Measurements from ENCODE around the gene GDF10. TPM values are rescaled to one million over a fixed set of nuclear protein-coding genes. Genes with fewer than 3 reads are reported as not detected.

GDF10 gene
- total and polyA plus RNA-seq, 2 of the 8 experiments (the other 6 are each of a cell fraction or from before 2014, with no cell fraction given), result 0.19 to 0.32 TPM

- no peak overlapping the region for H2AFZ ChIP-seq (ENCODE audit: low read length)
- 90% methylated on average over 5 of the region's 5 CpGs; no CpG with 5 or more reads in 1 of the 2 experiments for WGBS, 2 experiments (ENCODE audit: extremely low coverage in 1 of 2, insufficient coverage in 1 of 2, insufficient read length in 1 of 2, insufficient replicate concordance in 2 of 2, low coverage in 1 of 2, low lambda C conversion rate in 2 of 2, missing lambda C conversion rate in 1 of 2)
These were observed 5.5 kb upstream of the GDF10 start for GRCh38 chr10:47294501-47294900.

More at GRCh38 chr10:47294501-47294900, 5.5 kb upstream of the GDF10 start:
- H2AK5ac ChIP-seq (ENCODE audit: low read depth, low read length), result no peak overlapping the region
- DNase-seq (ENCODE audit: low read depth in 1 of 2, low spot score in 2 of 2) (no peak), FAIRE-seq (no peak)
- no peak overlapping the region for H2BK120ac ChIP-seq (replicated peaks; ENCODE audit: low read depth, low read length)
- H2BK20ac ChIP-seq (ENCODE audit: low read length), result no peak overlapping the region
- no peak overlapping the region for H3K18ac ChIP-seq (ENCODE audit: extremely low read depth, low read length)
- H3K9me3 ChIP-seq (ENCODE audit: insufficient read depth in 2 of 2, low read depth in 1 of 2, low read length in 1 of 2), result no peaks in the 10 kb centered on the region
- no peaks in the 10 kb centered on the region for H3K4me1 ChIP-seq (replicated peaks in 1 of 4; ENCODE audit: control insufficient read depth in 3 of 4, insufficient read depth in 4 of 4, low read length in 3 of 4)
- no peaks in the 10 kb centered on the region for H3K79me2 ChIP-seq (ENCODE audit: control insufficient read depth in 1 of 2, insufficient read depth in 2 of 2, low read length in 2 of 2)
- H2BK12ac ChIP-seq (ENCODE audit: low read depth, low read length), result no peak overlapping the region
- H3K9ac ChIP-seq (replicated peaks in 1 of 4; ENCODE audit: extremely low read depth in 1 of 4, low read depth in 3 of 4, low read length in 3 of 4), result no peak overlapping the region
- H3K23me2 ChIP-seq (ENCODE audit: low read depth, low read length), result no peaks in the 10 kb centered on the region
- no peak overlapping the region for H3K23ac ChIP-seq (ENCODE audit: insufficient read length)
- no peak overlapping the region for H3K4me2 ChIP-seq (ENCODE audit: insufficient read depth in 1 of 2, low read depth in 2 of 2, low read length in 2 of 2)
- H3K4me3 ChIP-seq (ENCODE audit: extremely low read depth in 1 of 4, insufficient read depth in 2 of 4, low read depth in 3 of 4, low read length in 4 of 4), result no peak overlapping the region
- no peaks in the 10 kb centered on the region for H3K36me3 ChIP-seq (ENCODE audit: control insufficient read depth in 2 of 4, insufficient read depth in 4 of 4, low read length in 3 of 4)
- no peak overlapping the region for H3K27ac ChIP-seq (ENCODE audit: low read depth, low read length)
- H3K4ac ChIP-seq (replicated peaks; ENCODE audit: insufficient read length, low read depth, low read length), result no peak overlapping the region
- peaks cover 0 to 10% (median 6%) of the 10 kb centered on the region in 4 experiments; a peak in 6 of 7 replicates for H3K27me3 ChIP-seq (replicated peaks in 1 of 4; ENCODE audit: control insufficient read depth in 3 of 4, extremely low read depth in 1 of 4, insufficient read depth in 3 of 4, low read length in 3 of 4)
- H4K20me1 ChIP-seq (replicated peaks in 1 of 2; ENCODE audit: control insufficient read depth in 1 of 2, insufficient read depth in 2 of 2, low read length in 2 of 2), result no peaks in the 10 kb centered on the region
- ChIA-PET CTCF (ENCODE audit: partially characterized antibody) (interaction anchor here (1.5 to 2.4 kb wide), 2 partner anchors 246 to 269 kb away, joined by 9 read pairs; no protein-coding TSS in a partner anchor), POLR2A (ENCODE audit: partially characterized antibody) (no interaction called here)
- no peak overlapping the region for H3K56ac ChIP-seq (replicated peaks; ENCODE audit: insufficient read length, low read depth, low read length)
- H2BK15ac ChIP-seq (ENCODE audit: low read length), result no peak overlapping the region
- H3K79me1 ChIP-seq (ENCODE audit: low read depth, low read length), result no peaks in the 10 kb centered on the region
- H3K14ac ChIP-seq (ENCODE audit: insufficient read length), result no peak overlapping the region
- no peak overlapping the region for H2BK5ac ChIP-seq (ENCODE audit: low read depth, low read length)
- H4K8ac ChIP-seq (ENCODE audit: extremely low read depth, insufficient read depth, low read length), result no peak overlapping the region
- no peak overlapping the region for H4K5ac ChIP-seq (ENCODE audit: insufficient read length, low read depth, low read length)
- TF ChIP-seq SIRT6 (IDR thresholded peaks at IDR 0.05; ENCODE audit: low read length), result no peak
- no peak for TF ChIP-seq CTBP2 (IDR thresholded peaks at IDR 0.05; ENCODE audit: borderline replicate concordance, insufficient read depth, insufficient read length, low read length)
- no peak for TF ChIP-seq TCF12 (IDR thresholded peaks at IDR 0.05; ENCODE audit: low read depth, low read length)
- no peak for TF ChIP-seq RBBP5 (IDR thresholded peaks at IDR 0.05; ENCODE audit: borderline replicate concordance, low read depth, low read length)
- TF ChIP-seq, protein P1, sequence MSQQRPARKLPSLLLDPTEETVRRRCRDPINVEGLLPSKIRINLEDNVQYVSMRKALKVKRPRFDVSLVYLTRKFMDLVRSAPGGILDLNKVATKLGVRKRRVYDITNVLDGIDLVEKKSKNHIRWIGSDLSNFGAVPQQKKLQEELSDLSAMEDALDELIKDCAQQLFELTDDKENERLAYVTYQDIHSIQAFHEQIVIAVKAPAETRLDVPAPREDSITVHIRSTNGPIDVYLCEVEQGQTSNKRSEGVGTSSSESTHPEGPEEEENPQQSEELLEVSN (IDR thresholded peaks at IDR 0.05), result no peak
- no peak for TF ChIP-seq YY1 (IDR thresholded peaks at IDR 0.05; ENCODE audit: low read depth, low read length)
- TF ChIP-seq NRF1 (IDR thresholded peaks at IDR 0.05; ENCODE audit: low read depth, low read length), result no peak
- TF ChIP-seq FOSL1 (IDR thresholded peaks at IDR 0.05; ENCODE audit: insufficient read depth, low read depth, low read length), result no peak
- TF ChIP-seq, protein P2, sequence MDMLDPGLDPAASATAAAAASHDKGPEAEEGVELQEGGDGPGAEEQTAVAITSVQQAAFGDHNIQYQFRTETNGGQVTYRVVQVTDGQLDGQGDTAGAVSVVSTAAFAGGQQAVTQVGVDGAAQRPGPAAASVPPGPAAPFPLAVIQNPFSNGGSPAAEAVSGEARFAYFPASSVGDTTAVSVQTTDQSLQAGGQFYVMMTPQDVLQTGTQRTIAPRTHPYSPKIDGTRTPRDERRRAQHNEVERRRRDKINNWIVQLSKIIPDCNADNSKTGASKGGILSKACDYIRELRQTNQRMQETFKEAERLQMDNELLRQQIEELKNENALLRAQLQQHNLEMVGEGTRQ (IDR thresholded peaks at IDR 0.05; ENCODE audit: low read length), result no peak
- TF ChIP-seq SRF (IDR thresholded peaks at IDR 0.05; ENCODE audit: low read depth, low read length), result no peak
- no peak for TF ChIP-seq CBX5 (IDR thresholded peaks at IDR 0.05; ENCODE audit: low read depth, low read length)
- TF ChIP-seq EGR1 (IDR thresholded peaks at IDR 0.05; ENCODE audit: borderline replicate concordance, low read depth, low read length), result no peak
- TF ChIP-seq CHD2 (IDR thresholded peaks at IDR 0.05; ENCODE audit: low read length), result no peak
- H4K91ac ChIP-seq (replicated peaks; ENCODE audit: insufficient read length, low read length), result no peak overlapping the region
